Endothelial cell (in vitro differentiated cells): ENCODE measurements around the gene HCAR2. TPM values are rescaled to one million over a fixed set of nuclear protein-coding genes. Genes with fewer than 3 reads are reported as not detected.
"Not testable (repeated sequence)": the region's sequence is repeated elsewhere in the genome, so short reads cannot be mapped to it uniquely, and the experiment has no call there.

ENCODE experiments used
- DNase-seq: peaks from one replicate; pipeline ENCODE4 v3.0.0; 2021; ENCODE audit warnings: low spot score
- H3K27ac Mint-ChIP-seq: one replicate; pipeline ENCODE4 v1.8.0; 2021; ENCODE audit warnings: mixed read lengths, inconsistent platforms; ENCODE audit not compliant: unreplicated experiment
- H3K27me3 Mint-ChIP-seq: one replicate; pipeline ENCODE4 v1.8.0; 2021; ENCODE audit warnings: mild to moderate bottlenecking, moderate library complexity, mixed read lengths, inconsistent platforms; ENCODE audit not compliant: unreplicated experiment
- H3K36me3 Mint-ChIP-seq: one replicate; pipeline ENCODE4 v1.8.0; 2021; ENCODE audit warnings: mild to moderate bottlenecking, low read depth, mixed read lengths, inconsistent platforms; ENCODE audit not compliant: unreplicated experiment
- H3K4me1 Mint-ChIP-seq: one replicate; pipeline ENCODE4 v1.8.0; 2021; ENCODE audit warnings: mild to moderate bottlenecking, mixed read lengths, inconsistent platforms; ENCODE audit not compliant: unreplicated experiment
- H3K4me3 Mint-ChIP-seq: one replicate; pipeline ENCODE4 v1.8.0; 2021; ENCODE audit warnings: mild to moderate bottlenecking, mixed read lengths, inconsistent platforms; ENCODE audit not compliant: unreplicated experiment
- H3K9me3 Mint-ChIP-seq: one replicate; pipeline ENCODE4 v1.8.0; 2021; ENCODE audit warnings: mixed read lengths, inconsistent platforms; ENCODE audit not compliant: unreplicated experiment
- CTCF ChIP-seq: fragments of 200-600 bp; sonication (generic); IDR thresholded peaks from one replicate; pipeline ENCODE4 v1.5.0; 2021; ENCODE audit warnings: antibody characterized with exemption; ENCODE audit not compliant: unreplicated experiment
- total RNA-seq: library from RNA; stranded (reverse); fragmentation: NEBNext Ultra II Directional; extraction: Animal tissue kit (Norgen Biotek cat#: 25700); gene quantifications from one replicate; pipeline ENCODE4 v1.2.1, GENCODE V29; 2021; ENCODE audit not compliant: unreplicated experiment

The HCAR2 gene
- total RNA-seq, 1 donor from 2014 or later: not detected

DNA sequence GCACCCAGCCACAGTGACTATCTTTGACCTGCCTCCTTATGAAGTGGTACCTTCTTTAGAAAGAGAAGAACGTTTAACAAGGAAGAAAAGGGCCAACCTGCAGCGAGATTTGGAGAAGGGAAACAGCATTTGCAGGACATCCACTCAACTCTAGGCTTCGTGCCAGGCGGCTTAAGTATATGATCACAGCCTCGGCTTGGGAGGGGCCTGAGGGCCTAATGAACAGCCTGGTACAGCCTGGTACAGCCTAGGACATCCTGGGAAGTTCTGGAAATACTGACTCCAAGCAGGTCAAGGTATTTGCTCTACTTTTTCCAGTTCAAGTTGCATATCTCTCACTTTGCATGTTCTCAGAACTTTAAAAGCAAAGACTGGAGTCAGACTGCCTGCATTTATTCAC, 16.1 kb downstream of the HCAR2 start:
- no peak for TF ChIP-seq CTCF
- Mint-ChIP-seq H3K27ac (no peak overlapping the region), H3K36me3 (no peaks in the 10 kb centered on the region), H3K27me3 (peaks cover 2% of the 10 kb centered on the region), H3K4me3 (no peak overlapping the region), H3K9me3 (no peaks in the 10 kb centered on the region), H3K4me1 (peaks cover 2% of the 10 kb centered on the region)
- no peak for DNase-seq

GRCh38 chr12:122686538-122686937, 16.6 kb downstream of the HCAR2 start:
- Mint-ChIP-seq H3K27me3 (peaks cover 2% of the 10 kb centered on the region), H3K9me3 (no peaks in the 10 kb centered on the region), H3K27ac (no peak overlapping the region), H3K4me1 (peaks cover 2% of the 10 kb centered on the region), H3K36me3 (no peaks in the 10 kb centered on the region), H3K4me3 (no peak overlapping the region)
- no peak for DNase-seq
- TF ChIP-seq CTCF: no peak

GRCh38 chr12:122684297-122684813, 18.8 kb downstream of the HCAR2 start:
- TF ChIP-seq CTCF: no peak
- Mint-ChIP-seq H3K36me3 (no peaks in the 10 kb centered on the region), H3K9me3 (no peaks in the 10 kb centered on the region), H3K4me1 (no peaks in the 10 kb centered on the region), H3K27ac (no peak overlapping the region), H3K27me3 (peaks cover 2% of the 10 kb centered on the region), H3K4me3 (no peak overlapping the region)
- DNase-seq: no peak

- no peak overlapping the region for H3K27ac Mint-ChIP-seq
- DNase-seq: no peak
- H3K4me3 Mint-ChIP-seq: no peak overlapping the region
- no peaks in the 10 kb centered on the region for H3K9me3 Mint-ChIP-seq
- peaks cover 2% of the 10 kb centered on the region for H3K27me3 Mint-ChIP-seq
- peaks cover 3% of the 10 kb centered on the region for H3K4me1 Mint-ChIP-seq
- peaks cover 4% of the 10 kb centered on the region for H3K36me3 Mint-ChIP-seq
- TF ChIP-seq CTCF: no peak
Measured at GRCh38 chr12:122681814-122682213, 21.3 kb downstream of the HCAR2 start.

DNA sequence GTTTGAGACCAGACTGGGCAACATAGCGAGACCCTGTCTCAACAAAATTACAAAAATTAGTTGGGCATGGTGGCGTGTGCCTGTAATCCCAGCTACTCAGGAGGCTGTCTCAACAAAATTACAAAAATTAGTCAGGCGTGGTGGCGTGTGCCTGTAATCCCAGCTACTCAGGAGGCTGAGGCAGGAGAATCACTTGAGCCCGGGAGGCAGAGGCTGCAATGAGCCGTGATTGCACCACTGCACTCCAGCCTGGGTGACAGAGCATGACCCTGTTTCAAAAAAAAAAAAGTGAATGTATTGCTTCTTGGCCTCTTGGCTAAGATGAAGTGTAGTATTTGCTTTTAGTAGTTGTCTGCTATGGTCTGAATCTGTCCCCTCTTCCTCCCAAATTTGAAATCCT, 22.2 kb downstream of the HCAR2 start:
- H3K4me3 Mint-ChIP-seq, H3K4me1 Mint-ChIP-seq, H3K27ac Mint-ChIP-seq, H3K36me3 Mint-ChIP-seq, H3K27me3 Mint-ChIP-seq, DNase-seq, H3K9me3 Mint-ChIP-seq: not testable (repeated sequence)

GRCh38 chr12:122676781-122677180, 26.4 kb downstream of the HCAR2 start:
- H3K36me3 Mint-ChIP-seq, H3K4me1 Mint-ChIP-seq, H3K27me3 Mint-ChIP-seq, H3K4me3 Mint-ChIP-seq, H3K9me3 Mint-ChIP-seq, H3K27ac Mint-ChIP-seq, DNase-seq: not testable (repeated sequence)

- not testable (repeated sequence) for H3K27ac Mint-ChIP-seq, DNase-seq, H3K4me3 Mint-ChIP-seq, H3K9me3 Mint-ChIP-seq, H3K4me1 Mint-ChIP-seq, H3K27me3 Mint-ChIP-seq, H3K36me3 Mint-ChIP-seq
Measured at GRCh38 chr12:122676015-122676414, 27.1 kb downstream of the HCAR2 start.
